MCF 10A (cell line): ENCODE results near the gene CCDC142. TPM values are rescaled to one million over a fixed set of nuclear protein-coding genes. Genes with fewer than 3 reads are reported as not detected.

Experiments
- BruUV-seq: library from RNA; stranded (reverse); fragments of 400-500 nt; replicated peaks from 2 replicates; lab custom pipeline; 2021; lab: Mats Ljungman, UMichigan
- CTCF ChIA-PET: fragments of 300-600 bp; sonication (Branson Sonifier 250); formaldehyde crosslinking; extraction: SDS; loops from one replicate; lab custom pipeline; 2021; ENCODE audit warnings: antibody characterized with exemption, inconsistent platforms; lab: Yijun Ruan, JAX
- POLR2A ChIA-PET: fragments of 300-600, 350-650 bp; sonication (Branson Sonifier 250); formaldehyde crosslinking; extraction: SDS; loops from one replicate; lab custom pipeline; 2020; ENCODE audit warnings: antibody characterized with exemption, inconsistent platforms; lab: Yijun Ruan, JAX
- DNase-seq: peaks from one replicate; pipeline ENCODE4 v3.0.0-alpha.2; 2018; ENCODE audit not compliant: unreplicated experiment
- H3K27ac Mint-ChIP-seq: one replicate; pipeline ENCODE4 v1.8.0; 2022; ENCODE audit warnings: mild to moderate bottlenecking, low read depth, mixed read lengths; ENCODE audit not compliant: unreplicated experiment
- H3K27me3 Mint-ChIP-seq: one replicate; pipeline ENCODE4 v1.8.0; 2022; ENCODE audit warnings: mixed read lengths; ENCODE audit not compliant: insufficient read depth, unreplicated experiment
- H3K36me3 Mint-ChIP-seq: one replicate; pipeline ENCODE4 v1.8.0; 2022; ENCODE audit warnings: mild to moderate bottlenecking, moderate library complexity, mixed read lengths; ENCODE audit not compliant: insufficient read depth, unreplicated experiment
- H3K4me1 Mint-ChIP-seq: one replicate; pipeline ENCODE4 v1.8.0; 2022; ENCODE audit warnings: mixed read lengths; ENCODE audit not compliant: insufficient read depth, unreplicated experiment
- H3K4me3 Mint-ChIP-seq: one replicate; pipeline ENCODE4 v1.8.0; 2022; ENCODE audit warnings: mild to moderate bottlenecking, moderate library complexity, mixed read lengths; ENCODE audit not compliant: unreplicated experiment
- H3K9me3 Mint-ChIP-seq: one replicate; pipeline ENCODE4 v1.8.0; 2022; ENCODE audit warnings: mixed read lengths; ENCODE audit not compliant: unreplicated experiment
- CTCF ChIP-seq: fragments of 200-600 bp; IDR thresholded peaks from one replicate; pipeline ENCODE4 v1.8.0; 2022; ENCODE audit warnings: antibody characterized with exemption, mild to moderate bottlenecking; ENCODE audit not compliant: unreplicated experiment
- intact Hi-C: fragments of 100-400 bp; cut with micrococcal nuclease; formaldehyde crosslinking; loops from 2 replicates; pipeline ENCODE4 v1.14.1; 2022
- total RNA-seq: library from RNA; stranded (reverse); gene quantifications from 2 replicates; pipeline ENCODE4 v1.2.3, GENCODE V29; 2022

Gene CCDC142
- total RNA-seq, 1 experiment from 2014 or later, result 10.1 TPM

DNA sequence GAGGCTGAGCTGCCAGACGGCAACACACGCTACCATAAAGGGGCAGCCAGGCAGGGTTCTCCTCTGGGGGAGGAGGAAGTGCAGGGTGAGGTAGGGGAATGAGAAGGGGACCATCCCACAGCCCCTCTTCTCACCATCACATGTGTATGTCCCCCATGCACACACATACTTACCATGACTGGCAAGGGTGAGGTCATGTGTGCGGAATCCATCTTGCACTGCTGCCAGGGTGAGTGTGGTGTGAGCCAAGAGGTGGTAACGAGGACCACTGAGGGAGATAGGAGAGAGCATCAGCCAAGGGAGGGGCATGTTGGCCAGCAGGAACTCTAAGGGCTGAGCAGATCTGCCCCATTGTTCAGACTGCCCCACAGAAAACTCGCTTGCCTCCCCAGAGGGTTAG, 54.1 kb downstream of the CCDC142 start:
- Mint-ChIP-seq H3K4me1 (peaks cover 6% of the 10 kb centered on the region), H3K27me3 (no peaks in the 10 kb centered on the region), H3K36me3 (peaks cover 74% of the 10 kb centered on the region), H3K9me3 (no peaks in the 10 kb centered on the region), H3K27ac (no peak overlapping the region), H3K4me3 (no peak overlapping the region)
- BruUV-seq, result no TSS peak
- POLR2A ChIA-PET, result interaction anchor here (1.0 to 1.6 kb wide), 2 partner anchors 14 to 77 kb away, joined by 3 to 5 read pairs; no protein-coding TSS in a partner anchor
- intact Hi-C loops, result no loop called here
- CTCF ChIA-PET, result no interaction called here
- TF ChIP-seq CTCF, result no peak
- no peak for DNase-seq

GRCh38 chr2:74427551-74427950, 55.2 kb downstream of the CCDC142 start:
- no peak for TF ChIP-seq CTCF
- H3K4me3 Mint-ChIP-seq, result no peak overlapping the region
- no peaks in the 10 kb centered on the region for H3K9me3 Mint-ChIP-seq
- H3K36me3 Mint-ChIP-seq, result peaks cover 82% of the 10 kb centered on the region
- intact Hi-C loops, result no loop called here
- CTCF ChIA-PET, result interaction anchor here (1.5 kb wide), 1 partner anchor 13 kb away, joined by 3 read pairs; no protein-coding TSS in a partner anchor
- H3K4me1 Mint-ChIP-seq, result peaks cover 12% of the 10 kb centered on the region
- no peak overlapping the region for H3K27ac Mint-ChIP-seq
- H3K27me3 Mint-ChIP-seq, result no peaks in the 10 kb centered on the region
- no TSS peak for BruUV-seq
- DNase-seq, result no peak
- POLR2A ChIA-PET, result interaction anchor here (4.8 kb wide), 1 partner anchor 12 kb away, joined by 38 read pairs; the partner anchor contains the start of gene RTKN

DNA sequence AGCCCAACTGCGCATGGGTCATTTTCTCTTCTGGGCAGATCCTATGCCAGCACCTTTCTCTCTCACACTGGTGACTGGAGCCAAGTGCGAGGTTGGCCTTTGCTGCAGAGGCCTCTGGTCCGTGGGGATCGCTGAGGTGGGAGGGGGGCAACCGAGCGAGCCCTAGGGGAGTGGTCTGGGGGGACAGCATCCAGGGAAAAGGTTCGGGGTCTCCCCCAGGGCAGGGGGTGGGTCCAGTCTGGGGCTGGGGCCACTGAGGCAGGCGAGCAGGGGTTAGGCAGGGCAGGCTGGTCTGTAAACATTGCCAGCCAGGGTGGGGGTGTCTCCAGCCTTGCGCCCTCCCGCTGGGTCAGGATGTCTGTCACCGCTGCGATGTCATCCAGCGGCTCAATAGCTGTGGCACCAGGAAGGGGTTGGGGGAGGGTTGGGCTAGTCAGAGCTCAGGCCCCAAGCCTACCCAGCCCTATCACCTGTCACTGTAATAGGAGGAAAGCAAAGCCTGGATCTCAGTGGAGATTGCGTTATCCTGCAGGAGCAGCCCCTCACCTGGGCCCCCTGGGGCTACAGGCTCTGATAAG, 56.5 kb downstream of the CCDC142 start:
- Mint-ChIP-seq H3K4me3 (no peak overlapping the region), H3K27me3 (no peaks in the 10 kb centered on the region), H3K4me1 (peaks cover 22% of the 10 kb centered on the region), H3K27ac (no peak overlapping the region), H3K9me3 (no peaks in the 10 kb centered on the region), H3K36me3 (peaks cover 72% of the 10 kb centered on the region)
- no peak for DNase-seq
- intact Hi-C loops, result no loop called here
- no TSS peak for BruUV-seq
- CTCF ChIA-PET, result interaction anchor here (0.7 to 1.5 kb wide), 2 partner anchors 14 to 31 kb away, joined by 3 read pairs; no protein-coding TSS in a partner anchor
- POLR2A ChIA-PET, result interaction anchor here (0.6 to 4.8 kb wide), 4 partner anchors 12 to 38 kb away, joined by 3 to 38 read pairs (median 5); partner anchors contain the start of gene RTKN
- TF ChIP-seq CTCF, result no peak

- no peaks in the 10 kb centered on the region for H3K27me3 Mint-ChIP-seq
- intact Hi-C loops, result no loop called here
- peak overlapping the region; percentile 1 for H3K27ac Mint-ChIP-seq
- TF ChIP-seq CTCF, result no peak
- POLR2A ChIA-PET, result interaction anchor here (0.6 to 4.8 kb wide), 5 partner anchors 11 to 39 kb away, joined by 3 to 38 read pairs (median 7); partner anchors contain the start of genes INO80B and RTKN
- BruUV-seq, result no TSS peak
- CTCF ChIA-PET, result no interaction called here
- H3K9me3 Mint-ChIP-seq, result no peaks in the 10 kb centered on the region
- H3K4me3 Mint-ChIP-seq, result no peak overlapping the region
- peaks cover 72% of the 10 kb centered on the region for H3K36me3 Mint-ChIP-seq
- peaks cover 28% of the 10 kb centered on the region for H3K4me1 Mint-ChIP-seq
- no peak for DNase-seq
Observed at GRCh38 chr2:74425523-74425922, 57.3 kb downstream of the CCDC142 start.
